Lower leg skin (tissue), 3 donors: Measurements from ENCODE around the gene IPO11.

Experiments
- POLR2A ChIP-seq, 2 donors: fragments of 450-650 bp; IDR thresholded peaks; one replicate each; pipeline ENCODE4 v1.6.1; 2016 to 2017; ENCODE audit warnings: antibody characterized with exemption in 2 of 2, mild to moderate bottlenecking in 1 of 2, moderate library complexity in 1 of 2
- TF ChIP-seq, protein P1 (sequence below), 3 donors: fragments of 450-650 bp; IDR thresholded peaks; one replicate each; pipeline ENCODE4 v1.5.1; 2016; ENCODE audit warnings: antibody characterized with exemption in 3 of 3, mild to moderate bottlenecking in 3 of 3, moderate library complexity in 2 of 3

DNA sequence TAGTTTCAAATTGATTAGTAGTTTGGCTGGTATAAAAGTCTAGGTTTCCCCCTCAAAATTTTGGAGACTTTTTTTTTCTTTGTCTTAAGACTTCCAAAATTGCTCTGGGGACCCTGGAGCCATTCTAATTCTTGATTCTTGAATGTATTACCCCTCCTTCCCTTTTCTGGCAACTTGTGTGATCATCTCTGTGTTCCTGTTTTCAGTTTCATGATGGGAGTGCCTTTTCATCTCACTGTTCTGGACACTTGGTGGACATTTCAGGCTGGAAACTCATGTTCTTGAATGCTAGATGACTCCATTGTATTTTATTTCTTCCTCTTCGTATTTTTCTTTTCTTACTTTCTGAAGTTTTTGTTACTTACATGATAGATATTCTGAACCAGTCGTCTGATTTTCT, 108.8 kb downstream of the IPO11 start:
- TF ChIP-seq, protein P1, sequence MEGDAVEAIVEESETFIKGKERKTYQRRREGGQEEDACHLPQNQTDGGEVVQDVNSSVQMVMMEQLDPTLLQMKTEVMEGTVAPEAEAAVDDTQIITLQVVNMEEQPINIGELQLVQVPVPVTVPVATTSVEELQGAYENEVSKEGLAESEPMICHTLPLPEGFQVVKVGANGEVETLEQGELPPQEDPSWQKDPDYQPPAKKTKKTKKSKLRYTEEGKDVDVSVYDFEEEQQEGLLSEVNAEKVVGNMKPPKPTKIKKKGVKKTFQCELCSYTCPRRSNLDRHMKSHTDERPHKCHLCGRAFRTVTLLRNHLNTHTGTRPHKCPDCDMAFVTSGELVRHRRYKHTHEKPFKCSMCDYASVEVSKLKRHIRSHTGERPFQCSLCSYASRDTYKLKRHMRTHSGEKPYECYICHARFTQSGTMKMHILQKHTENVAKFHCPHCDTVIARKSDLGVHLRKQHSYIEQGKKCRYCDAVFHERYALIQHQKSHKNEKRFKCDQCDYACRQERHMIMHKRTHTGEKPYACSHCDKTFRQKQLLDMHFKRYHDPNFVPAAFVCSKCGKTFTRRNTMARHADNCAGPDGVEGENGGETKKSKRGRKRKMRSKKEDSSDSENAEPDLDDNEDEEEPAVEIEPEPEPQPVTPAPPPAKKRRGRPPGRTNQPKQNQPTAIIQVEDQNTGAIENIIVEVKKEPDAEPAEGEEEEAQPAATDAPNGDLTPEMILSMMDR (IDR thresholded peaks at IDR 0.05), result no peak
- TF ChIP-seq POLR2A (IDR thresholded peaks at IDR 0.05), result no peak
